Measurements from ENCODE around the gene CCDC141. TPM values are rescaled to one million over a fixed set of nuclear protein-coding genes. Genes with fewer than 3 reads are reported as not detected.

Gene CCDC141
- total and polyA plus RNA-seq, 2 of the 13 experiments (the other 11 are each of a cell fraction or from before 2014, with no cell fraction given), result not detected

GRCh38 chr2:178865999-178866398, 183.9 kb downstream of the CCDC141 start:
- Histone ChIP-seq H3K4me1 (ENCODE audit: insufficient read depth, low read length) (no peaks in the 10 kb centered on the region), H3K4me3 (replicated peaks in 1 of 3; ENCODE audit: insufficient read depth in 1 of 3, low read depth in 2 of 3, low read length in 3 of 3) (no peak overlapping the region), H3K79me2 (ENCODE audit: insufficient read depth, low read length) (no peaks in the 10 kb centered on the region), H3K27ac (ENCODE audit: extremely low read length, insufficient read depth, low read length) (no peak overlapping the region), H3K27me3 (ENCODE audit: control insufficient read depth in 1 of 2, insufficient read depth in 2 of 2, low read length in 2 of 2) (peaks cover 0 to 9% of the 10 kb centered on the region in 2 experiments; a peak in 3 of 5 replicates), H3K9ac (ENCODE audit: insufficient read depth, low read depth, low read length) (no peak overlapping the region), H3K36me3 (replicated peaks in 1 of 2; ENCODE audit: control insufficient read depth in 1 of 2, insufficient read depth in 2 of 2, low read length in 2 of 2) (no peaks in the 10 kb centered on the region), H4K20me1 (ENCODE audit: insufficient read depth, low read length) (no peaks in the 10 kb centered on the region), H3K4me2 (ENCODE audit: low read depth, low read length) (no peak overlapping the region), H3K9me3 (ENCODE audit: low read length) (no peaks in the 10 kb centered on the region), H2AFZ (ENCODE audit: low read length) (no peak overlapping the region)
- in situ Hi-C loops (cut with HindIII; ENCODE audit: extremely low pct_ligation_motif_present, low pct_unique_long_range_greater_than_20kb) (no loop called here), intact Hi-C loops (cut with micrococcal nuclease; ENCODE audit: unreplicated experiment) (no loop called here)
- no TSS peak for BruUV-seq (replicated peaks)
- ATAC-seq (no peak), DNase-seq (ENCODE audit: low spot score) (no peak), FAIRE-seq (no peak)
- 25% methylated on average over 2 of the region's 2 CpGs for WGBS (ENCODE audit: low lambda C conversion rate)
- TF ChIP-seq NONO (IDR thresholded peaks at IDR 0.05) (no peak), NONO (CRISPR knock-in tag; conservative IDR thresholded peaks at IDR 0.05) (no peak), ISX (CRISPR knock-in tag; conservative IDR thresholded peaks at IDR 0.05) (no peak), ZBTB43 (CRISPR knock-in tag; conservative IDR thresholded peaks at IDR 0.05) (no peak)
- ChIA-PET CTCF (ENCODE audit: low intra/inter-chr PET ratio, low total read pairs) (no interaction called here), POLR2A (no interaction called here)

- 15% methylated on average over 7 of the region's 7 CpGs for WGBS (ENCODE audit: low lambda C conversion rate)
- Histone ChIP-seq H3K79me2 (ENCODE audit: insufficient read depth, low read length) (no peaks in the 10 kb centered on the region), H2AFZ (ENCODE audit: low read length) (no peak overlapping the region), H3K27me3 (ENCODE audit: control insufficient read depth in 1 of 2, insufficient read depth in 2 of 2, low read length in 2 of 2) (peaks cover 0 to 9% of the 10 kb centered on the region in 2 experiments; a peak in 3 of 5 replicates), H3K27ac (ENCODE audit: extremely low read length, insufficient read depth, low read length) (no peak overlapping the region), H3K4me2 (ENCODE audit: low read depth, low read length) (no peak overlapping the region), H3K4me3 (replicated peaks in 1 of 3; ENCODE audit: insufficient read depth in 1 of 3, low read depth in 2 of 3, low read length in 3 of 3) (no peak overlapping the region), H3K9me3 (ENCODE audit: low read length) (no peaks in the 10 kb centered on the region), H4K20me1 (ENCODE audit: insufficient read depth, low read length) (no peaks in the 10 kb centered on the region), H3K36me3 (replicated peaks in 1 of 2; ENCODE audit: control insufficient read depth in 1 of 2, insufficient read depth in 2 of 2, low read length in 2 of 2) (no peaks in the 10 kb centered on the region), H3K4me1 (ENCODE audit: insufficient read depth, low read length) (no peaks in the 10 kb centered on the region), H3K9ac (ENCODE audit: insufficient read depth, low read depth, low read length) (no peak overlapping the region)
- ATAC-seq, result no peak
- BruUV-seq (replicated peaks), result no TSS peak
- POLR2A ChIA-PET, result no interaction called here
- CTCF ChIA-PET (ENCODE audit: low intra/inter-chr PET ratio, low total read pairs), result no interaction called here
- TF ChIP-seq ATRX (CRISPR knock-in tag; IDR thresholded peaks at IDR 0.05; ENCODE audit: borderline replicate concordance), result no peak
- TF ChIP-seq FOXO4 (CRISPR knock-in tag; conservative IDR thresholded peaks at IDR 0.05), result no peak
- peak; percentile 99 for TF ChIP-seq LCORL (IDR thresholded peaks at IDR 0.05)
- no peak for TF ChIP-seq LCORL (CRISPR knock-in tag; IDR thresholded peaks at IDR 0.05)
- in situ Hi-C loops (cut with HindIII; ENCODE audit: extremely low pct_ligation_motif_present, low pct_unique_long_range_greater_than_20kb) (no loop called here), intact Hi-C loops (cut with micrococcal nuclease; ENCODE audit: unreplicated experiment) (no loop called here)
- DNase-seq (ENCODE audit: low spot score), result no peak
- no peak for FAIRE-seq
Measured at GRCh38 chr2:178865146-178865936, 184.6 kb downstream of the CCDC141 start.
